Activated T-cell treated with anti-CD3 and anti-CD28 coated beads, Interleukin-2, amount 50 U/mL, for 4 hours (primary cell): ENCODE data around the gene CNDP1. TPM values are rescaled to one million over a fixed set of nuclear protein-coding genes. Genes with fewer than 3 reads are reported as not detected.
"Not testable (repeated sequence)": the region's sequence is repeated elsewhere in the genome, so short reads cannot be mapped to it uniquely, and the experiment has no call there.

Experiments used
- ATAC-seq, 2 donors: fragments of 200-7000 bp; cut with Tn5 transposase; one replicate each; pipeline ENCODE4 v1.10.0; 2021
- DNase-seq: peaks from one replicate; pipeline ENCODE4 v3.0.0-alpha.2; 2020
- H3K27me3 Mint-ChIP-seq: one replicate; pipeline ENCODE4 v1.8.0; 2021; ENCODE audit warnings: low read depth, mixed read lengths
- H3K36me3 Mint-ChIP-seq: one replicate; pipeline ENCODE4 v1.8.0; 2022; ENCODE audit warnings: mixed read lengths; ENCODE audit not compliant: insufficient read depth
- H3K4me1 Mint-ChIP-seq: one replicate; pipeline ENCODE4 v1.8.0; 2021; ENCODE audit warnings: low read depth, mixed read lengths
- H3K4me3 Mint-ChIP-seq: one replicate; pipeline ENCODE4 v1.8.0; 2021; ENCODE audit warnings: mild to moderate bottlenecking, moderate library complexity, mixed read lengths
- H3K9me3 Mint-ChIP-seq: one replicate; pipeline ENCODE4 v1.8.0; 2021; ENCODE audit warnings: mixed read lengths
- total RNA-seq, 3 donors: library from RNA; stranded (reverse); gene quantifications; one replicate each; pipeline ENCODE4 v1.2.1, GENCODE V29; 2021

CNDP1 gene
- total RNA-seq, 3 donors from 2014 or later = 0.15 to 0.49 (median 0.40) TPM

DNA sequence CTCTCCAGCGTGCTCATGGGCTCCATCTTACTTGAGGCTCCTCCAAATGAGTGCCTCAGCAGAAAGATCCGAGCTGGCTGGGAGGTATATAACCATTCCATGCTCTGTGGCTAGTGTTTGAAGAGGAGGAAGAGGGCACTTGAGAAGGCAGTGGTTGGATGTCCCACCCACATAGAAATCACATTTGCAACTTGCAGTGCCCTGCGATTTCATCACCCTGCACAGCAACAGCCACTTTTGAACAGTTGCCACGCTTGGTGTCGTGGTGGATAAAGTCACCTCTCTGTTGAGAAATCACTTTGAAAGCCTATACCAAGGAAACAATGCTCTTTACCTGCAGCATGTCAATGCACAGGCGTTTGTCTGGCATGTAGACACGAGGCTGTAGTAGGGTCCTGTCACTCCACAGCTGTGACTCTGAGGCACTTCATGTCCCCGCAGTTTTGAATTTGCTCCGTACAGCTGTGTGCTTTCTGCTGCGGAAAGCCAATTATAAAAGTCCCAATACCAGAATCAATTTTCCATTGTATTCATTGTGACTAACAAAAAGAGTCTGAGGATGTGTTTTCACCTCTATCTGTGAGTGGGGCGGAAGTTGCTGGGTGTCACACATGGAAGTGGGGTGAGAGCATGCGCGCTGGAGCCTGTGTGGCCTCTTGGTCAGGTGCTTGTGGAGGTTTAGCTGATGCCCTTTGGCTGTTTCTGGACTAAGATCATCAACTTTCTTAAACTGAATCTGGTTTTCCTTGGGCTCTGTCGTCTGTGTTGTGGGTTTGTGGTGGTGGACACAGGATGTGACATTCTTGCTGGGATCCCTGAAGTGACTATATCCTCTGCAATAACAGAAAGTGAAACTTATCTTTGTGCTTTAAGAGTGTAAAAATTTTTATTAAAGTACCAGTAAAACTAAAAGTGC lies 35.3 kb upstream of the CNDP1 start:
- no peaks in the 10 kb centered on the region for H3K27me3 Mint-ChIP-seq
- H3K36me3 Mint-ChIP-seq = peaks cover 24% of the 10 kb centered on the region
- H3K4me1 Mint-ChIP-seq = peaks cover 61% of the 10 kb centered on the region
- peak overlapping the region; percentile 85 for H3K4me3 Mint-ChIP-seq
- DNase-seq (peak; percentile 68), ATAC-seq (peak; percentile 55 to 56)
- H3K9me3 Mint-ChIP-seq = no peaks in the 10 kb centered on the region

DNA sequence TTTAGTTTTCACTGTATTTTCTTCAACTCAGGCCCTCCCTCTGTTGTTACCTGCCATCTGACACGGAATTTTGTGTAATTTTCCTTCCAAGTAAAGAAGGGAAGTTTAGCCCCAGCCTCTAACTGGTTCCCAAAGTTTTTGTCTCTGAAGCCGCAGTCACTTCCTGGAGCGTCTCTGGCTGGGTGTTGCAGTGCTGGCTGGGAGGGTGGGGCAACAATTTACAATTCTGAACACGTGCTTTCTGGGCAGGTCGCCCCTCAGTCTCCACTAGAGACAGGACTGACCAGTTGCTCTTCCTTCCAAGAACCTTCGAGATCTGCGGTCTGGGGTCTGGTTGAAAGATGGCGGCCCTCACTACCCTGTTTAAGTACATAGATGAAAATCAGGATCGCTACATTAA lies 34.7 kb upstream of the CNDP1 start:
- H3K4me3 Mint-ChIP-seq = peak overlapping the region; percentile 85
- peaks cover 26% of the 10 kb centered on the region for H3K36me3 Mint-ChIP-seq
- no peaks in the 10 kb centered on the region for H3K27me3 Mint-ChIP-seq
- ATAC-seq = no peak
- H3K9me3 Mint-ChIP-seq = no peaks in the 10 kb centered on the region
- DNase-seq = peak; percentile 22
- peaks cover 59% of the 10 kb centered on the region for H3K4me1 Mint-ChIP-seq

DNA sequence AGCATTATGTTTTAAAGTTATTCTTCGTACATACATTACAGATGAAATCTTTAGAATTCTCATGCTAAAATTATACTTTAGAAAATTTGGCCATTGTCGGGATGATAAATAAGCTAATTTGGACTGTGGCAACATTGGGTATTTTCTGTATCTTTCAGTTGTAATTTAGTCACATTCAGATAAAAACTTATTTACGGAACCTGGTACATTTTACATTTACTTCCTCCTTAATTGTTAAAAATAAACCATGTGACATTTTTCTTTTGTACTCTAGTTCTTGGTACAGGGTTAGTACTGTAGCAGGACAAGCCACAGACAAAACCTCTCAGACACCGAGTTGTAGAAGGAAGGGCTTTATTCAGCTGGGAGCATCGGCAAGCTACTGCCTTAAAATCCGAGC lies 33.9 kb upstream of the CNDP1 start:
- Mint-ChIP-seq H3K27me3 (no peaks in the 10 kb centered on the region), H3K36me3 (peaks cover 27% of the 10 kb centered on the region), H3K4me1 (peaks cover 58% of the 10 kb centered on the region)

DNA sequence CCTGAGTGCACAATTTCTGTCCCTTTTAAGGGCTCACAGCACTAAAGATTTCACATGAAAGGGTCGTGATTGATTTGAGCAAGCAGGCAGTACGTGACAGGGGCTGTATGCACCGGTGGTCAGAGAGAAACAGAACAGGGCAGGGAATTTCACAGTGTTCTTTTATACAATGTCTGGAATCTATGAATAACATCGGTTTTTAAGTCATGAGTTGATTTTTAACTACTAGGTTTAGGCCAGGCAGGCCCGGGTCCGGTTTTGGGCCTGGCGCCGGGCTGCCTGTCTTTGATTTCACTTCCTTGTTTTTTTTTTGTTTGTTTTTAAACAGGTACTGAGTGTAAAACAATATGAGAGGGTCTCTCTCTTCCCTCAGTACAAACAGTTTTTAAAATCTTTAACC lies 33.5 kb upstream of the CNDP1 start:
- not testable (repeated sequence) for ATAC-seq, H3K27me3 Mint-ChIP-seq, H3K9me3 Mint-ChIP-seq, DNase-seq
- H3K36me3 Mint-ChIP-seq = peaks cover 29% of the 10 kb centered on the region
- H3K4me3 Mint-ChIP-seq = peak overlapping the region; percentile 85
- peaks cover 55% of the 10 kb centered on the region for H3K4me1 Mint-ChIP-seq

More for the DNA sequence above, 33.9 kb upstream of the CNDP1 start:
- Mint-ChIP-seq H3K4me3 (peak overlapping the region; percentile 85), H3K9me3 (no peaks in the 10 kb centered on the region)
- no peak for DNase-seq
- no peak for ATAC-seq

DNA sequence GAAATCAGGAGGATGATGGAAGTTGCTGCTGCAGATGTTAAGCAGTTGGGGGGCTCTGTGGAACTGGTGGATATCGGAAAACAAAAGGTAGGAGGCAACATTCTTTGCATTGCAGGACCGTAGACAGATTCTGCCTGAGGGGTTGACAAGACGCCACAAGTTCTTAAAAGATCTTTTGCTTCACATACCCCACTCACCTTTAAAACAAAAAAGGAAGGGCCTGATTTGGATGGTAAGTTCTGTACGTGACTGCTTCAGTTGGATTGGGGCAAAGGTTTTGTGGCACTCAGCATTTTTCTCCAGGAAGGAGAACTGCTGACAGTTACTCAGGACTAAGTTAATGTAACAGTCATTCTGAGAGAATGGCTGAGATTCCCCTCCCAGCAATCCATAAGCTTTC lies 32.9 kb upstream of the CNDP1 start:
- Mint-ChIP-seq H3K36me3 (peaks cover 30% of the 10 kb centered on the region), H3K9me3 (no peaks in the 10 kb centered on the region), H3K4me3 (no peak overlapping the region), H3K27me3 (no peaks in the 10 kb centered on the region), H3K4me1 (peaks cover 53% of the 10 kb centered on the region)
- DNase-seq (no peak), ATAC-seq (no peak)

DNA sequence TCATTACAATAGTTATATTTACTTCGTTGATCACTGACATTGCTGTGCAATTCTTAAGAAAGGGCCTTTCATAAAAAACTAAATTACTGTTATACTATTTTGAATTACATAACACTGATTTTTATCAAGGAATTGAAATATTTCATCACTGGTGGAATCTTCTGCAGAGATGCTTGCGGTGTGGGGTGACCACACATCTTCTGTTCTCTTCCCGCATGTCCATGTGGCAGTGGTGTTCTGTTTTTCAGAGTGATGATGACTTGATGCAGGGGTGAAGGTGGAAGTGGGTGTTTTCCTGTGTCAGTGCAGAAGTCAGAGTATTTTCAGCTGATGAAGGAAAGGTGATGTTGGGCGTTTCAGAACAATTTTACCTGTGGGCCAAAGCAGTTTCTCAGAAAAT lies 31.2 kb upstream of the CNDP1 start:
- Mint-ChIP-seq H3K4me3 (no peak overlapping the region), H3K9me3 (no peaks in the 10 kb centered on the region), H3K4me1 (peaks cover 48% of the 10 kb centered on the region), H3K27me3 (no peaks in the 10 kb centered on the region), H3K36me3 (peaks cover 48% of the 10 kb centered on the region)
- DNase-seq (no peak), ATAC-seq (no peak)

DNA sequence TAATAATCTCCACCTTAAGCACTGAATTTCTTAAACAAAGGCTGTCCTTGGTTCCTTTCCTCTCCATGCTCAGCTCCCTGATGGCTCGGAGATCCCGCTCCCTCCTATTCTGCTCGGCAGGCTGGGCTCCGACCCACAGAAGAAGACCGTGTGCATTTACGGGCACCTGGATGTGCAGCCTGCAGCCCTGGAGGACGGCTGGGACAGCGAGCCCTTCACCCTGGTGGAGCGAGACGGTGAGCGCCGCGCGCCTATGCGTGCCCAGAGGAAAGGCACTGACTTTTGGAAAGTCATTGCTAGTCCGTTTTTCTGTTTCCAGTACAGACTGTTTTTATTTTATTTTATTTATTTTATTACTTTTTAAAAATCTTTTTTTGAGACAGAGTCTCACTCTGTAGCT lies 28.5 kb upstream of the CNDP1 start:
- H3K4me3 Mint-ChIP-seq = no peak overlapping the region
- H3K27me3 Mint-ChIP-seq = no peaks in the 10 kb centered on the region
- ATAC-seq = no peak
- H3K9me3 Mint-ChIP-seq = no peaks in the 10 kb centered on the region
- no peak for DNase-seq
- H3K4me1 Mint-ChIP-seq = peaks cover 23% of the 10 kb centered on the region
- peaks cover 59% of the 10 kb centered on the region for H3K36me3 Mint-ChIP-seq

DNA sequence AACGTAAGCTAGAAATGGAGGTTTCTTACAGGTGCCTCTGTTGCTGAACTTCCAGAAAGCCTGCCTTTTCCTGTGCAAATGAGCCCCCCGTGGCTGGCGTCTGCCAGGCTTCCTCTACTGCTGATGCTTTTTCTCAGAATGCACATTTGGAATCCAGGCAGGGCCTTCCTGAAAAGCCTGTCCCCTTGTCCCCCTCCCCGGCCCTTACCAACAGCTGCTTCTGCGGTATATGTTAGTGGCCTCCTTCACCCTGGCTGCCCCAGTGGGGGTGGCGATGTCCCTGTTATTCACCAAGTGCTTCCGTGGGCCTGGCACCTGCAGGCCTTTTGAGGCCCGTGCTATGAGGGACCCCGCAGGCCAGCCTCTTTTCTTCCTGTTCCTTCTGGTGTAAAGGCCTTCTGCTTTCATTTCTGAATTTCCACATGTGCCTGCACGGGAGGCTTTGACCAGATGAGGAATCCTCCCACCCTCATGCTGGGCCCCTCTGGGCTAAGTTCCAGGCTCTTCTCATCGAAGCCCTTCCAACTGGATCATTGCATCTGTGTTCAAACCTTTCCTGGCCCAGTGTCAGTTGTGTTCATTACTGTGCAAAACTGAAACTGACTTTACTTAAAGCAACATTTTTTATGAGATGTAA lies 27.7 kb upstream of the CNDP1 start:
- peaks cover 56% of the 10 kb centered on the region for H3K36me3 Mint-ChIP-seq
- DNase-seq = no peak
- no peak for ATAC-seq
- no peaks in the 10 kb centered on the region for H3K27me3 Mint-ChIP-seq
- H3K4me1 Mint-ChIP-seq = peaks cover 15% of the 10 kb centered on the region
- no peak overlapping the region for H3K4me3 Mint-ChIP-seq
- H3K9me3 Mint-ChIP-seq = no peaks in the 10 kb centered on the region

DNA sequence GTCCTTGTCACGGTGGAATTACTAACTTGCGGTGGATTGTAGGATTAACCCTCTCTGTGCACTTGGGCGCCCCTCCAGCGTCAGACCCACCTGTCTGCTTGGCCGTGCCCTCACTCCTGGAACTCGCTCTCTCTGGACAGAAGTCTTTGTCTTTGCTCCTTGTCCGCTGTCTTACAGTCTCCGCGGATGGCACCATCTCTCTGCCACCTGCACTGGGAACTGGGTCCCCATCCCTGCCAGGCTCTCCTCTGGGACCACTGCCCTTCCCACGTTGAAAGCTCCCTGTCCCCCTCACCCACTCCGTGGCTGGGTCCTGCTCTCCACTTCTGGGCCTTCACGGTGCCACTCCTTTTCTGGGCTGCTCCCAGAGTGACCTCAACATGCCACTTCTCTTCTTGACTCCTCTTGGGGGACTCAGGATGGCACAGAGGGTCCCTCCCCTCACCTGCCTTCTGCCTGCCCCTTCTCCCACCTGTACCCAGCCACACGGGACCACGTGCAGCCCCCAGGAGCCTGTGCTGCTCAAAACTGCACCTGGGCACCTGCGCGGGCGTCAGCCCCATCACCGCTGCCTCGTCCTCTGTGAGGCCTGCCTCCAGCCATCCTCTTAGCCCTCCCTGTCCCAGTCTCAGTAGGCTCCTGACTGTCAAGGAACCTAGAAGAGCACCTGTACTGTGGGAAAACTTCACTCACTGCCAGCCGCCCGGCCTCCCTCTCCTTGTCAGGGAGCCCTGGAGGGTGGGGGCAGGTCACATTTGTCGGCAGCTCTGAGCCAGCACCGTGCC lies 27.0 kb upstream of the CNDP1 start:
- H3K27me3 Mint-ChIP-seq = no peaks in the 10 kb centered on the region
- H3K36me3 Mint-ChIP-seq = peaks cover 56% of the 10 kb centered on the region
- H3K4me3 Mint-ChIP-seq = no peak overlapping the region
- DNase-seq (no peak), ATAC-seq (no peak)
- H3K9me3 Mint-ChIP-seq = no peaks in the 10 kb centered on the region
- H3K4me1 Mint-ChIP-seq = peaks cover 15% of the 10 kb centered on the region

DNA sequence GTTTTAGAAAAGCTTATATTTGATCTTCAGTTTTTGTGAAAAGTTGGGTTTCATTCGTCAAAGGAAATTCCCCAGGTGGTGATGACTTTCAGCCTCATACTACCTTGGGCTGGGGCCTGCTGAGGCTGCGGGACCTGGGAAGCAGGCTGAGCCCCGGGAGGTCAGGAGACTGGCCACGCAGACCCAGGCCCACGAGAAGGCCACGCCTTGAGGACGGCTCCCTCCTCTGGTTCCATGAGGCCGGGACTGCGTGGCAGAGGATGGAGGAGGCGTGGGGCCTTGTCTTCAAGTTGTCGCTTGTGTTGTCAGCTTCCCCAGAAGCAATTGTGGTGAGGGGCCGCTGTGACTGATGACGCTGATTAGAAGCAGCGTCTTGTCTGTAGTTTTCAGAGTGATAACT lies 26.4 kb upstream of the CNDP1 start:
- DNase-seq (no peak), ATAC-seq (no peak)
- H3K4me1 Mint-ChIP-seq = peaks cover 13% of the 10 kb centered on the region
- H3K4me3 Mint-ChIP-seq = no peak overlapping the region
- H3K27me3 Mint-ChIP-seq = no peaks in the 10 kb centered on the region
- peaks cover 57% of the 10 kb centered on the region for H3K36me3 Mint-ChIP-seq
- H3K9me3 Mint-ChIP-seq = no peaks in the 10 kb centered on the region

DNA sequence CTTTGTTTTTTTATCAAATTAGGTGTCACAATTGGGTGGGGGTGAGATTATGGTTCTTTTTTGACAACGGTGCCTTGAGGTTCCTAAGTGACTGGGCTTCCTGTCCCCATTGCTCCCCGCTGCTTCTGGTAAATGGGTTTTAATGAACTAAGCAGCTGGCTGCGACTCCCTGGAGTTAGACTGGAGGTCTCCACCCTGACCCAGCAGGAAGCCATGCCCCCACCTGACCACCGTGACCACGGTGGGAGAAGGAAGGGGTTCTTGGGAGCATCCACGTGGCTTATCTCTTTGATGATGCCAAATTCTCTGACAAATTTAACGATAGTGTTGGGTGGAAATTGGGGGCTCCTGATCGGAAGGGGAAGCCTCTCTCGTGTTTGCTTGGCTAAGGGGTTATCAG lies 25.9 kb upstream of the CNDP1 start:
- Mint-ChIP-seq H3K4me3 (no peak overlapping the region), H3K9me3 (no peaks in the 10 kb centered on the region), H3K4me1 (peaks cover 10% of the 10 kb centered on the region), H3K27me3 (no peaks in the 10 kb centered on the region), H3K36me3 (peaks cover 55% of the 10 kb centered on the region)
- DNase-seq (no peak), ATAC-seq (no peak)

DNA sequence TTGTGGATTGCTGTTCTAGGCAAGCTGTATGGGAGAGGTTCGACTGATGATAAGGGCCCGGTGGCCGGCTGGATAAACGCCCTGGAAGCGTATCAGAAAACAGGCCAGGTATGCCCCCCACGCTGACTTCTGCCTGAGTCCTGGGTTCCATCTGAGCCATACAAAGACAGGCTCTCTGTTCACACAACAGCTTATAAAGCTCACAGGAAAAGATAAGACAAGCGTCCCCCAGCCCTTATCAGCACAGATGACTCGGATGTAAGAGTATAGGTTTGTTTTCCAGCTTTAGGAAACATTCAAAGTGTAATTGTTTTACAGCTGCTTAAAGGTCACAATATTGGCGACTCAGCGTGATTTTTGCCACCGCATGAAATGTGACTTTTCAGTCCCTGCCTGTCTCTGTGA lies 25.5 kb upstream of the CNDP1 start:
- Mint-ChIP-seq H3K4me3 (no peak overlapping the region), H3K36me3 (peaks cover 56% of the 10 kb centered on the region), H3K4me1 (peaks cover 9% of the 10 kb centered on the region), H3K9me3 (no peaks in the 10 kb centered on the region), H3K27me3 (no peaks in the 10 kb centered on the region)
- no peak for ATAC-seq
- no peak for DNase-seq

DNA sequence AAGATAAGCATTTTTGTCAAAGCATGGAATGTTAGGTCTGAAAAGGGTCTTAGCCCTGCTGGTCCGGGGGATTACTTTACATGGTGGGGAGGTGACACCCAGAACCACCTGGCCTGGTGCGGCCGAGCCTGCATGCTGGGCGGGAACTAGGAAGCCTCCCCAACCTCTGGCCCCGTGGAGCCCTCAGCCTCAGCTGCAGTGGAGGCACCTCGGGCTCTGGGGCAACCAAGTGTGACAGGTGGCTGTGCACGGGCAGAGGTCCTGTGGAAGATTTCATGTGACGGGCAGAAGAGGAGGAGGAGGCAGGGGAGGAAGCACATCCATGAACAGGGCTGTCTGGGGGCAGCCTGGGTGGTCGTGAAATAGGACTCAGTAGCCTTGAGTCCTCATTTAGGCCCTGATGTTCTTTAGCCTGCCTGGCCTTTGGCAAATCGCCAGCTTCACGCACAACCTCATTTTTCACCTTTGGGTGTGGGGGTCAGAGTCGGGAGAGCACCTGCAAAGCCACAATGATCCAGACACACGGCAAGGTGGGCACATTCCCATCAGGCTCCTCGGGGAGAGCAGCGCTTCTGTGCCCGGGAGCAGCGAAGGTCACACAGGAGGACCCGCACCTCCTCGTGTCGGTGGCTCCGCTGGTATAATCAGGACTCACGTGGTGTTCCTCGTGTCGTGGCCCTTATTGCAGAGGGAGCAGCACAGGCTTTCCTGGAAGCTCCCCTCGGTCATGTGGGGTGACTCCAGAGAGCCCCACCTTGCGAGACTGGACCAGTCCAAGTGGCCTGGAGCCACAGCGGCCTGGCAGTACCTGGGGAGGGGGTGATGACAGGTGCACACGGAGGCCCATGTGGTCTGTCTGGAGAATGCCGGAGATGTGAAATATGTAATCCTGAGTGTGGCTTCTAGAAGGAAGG lies 24.2 kb upstream of the CNDP1 start:
- Mint-ChIP-seq H3K27me3 (no peaks in the 10 kb centered on the region), H3K9me3 (no peaks in the 10 kb centered on the region), H3K4me1 (peaks cover 9% of the 10 kb centered on the region), H3K36me3 (peaks cover 60% of the 10 kb centered on the region), H3K4me3 (no peak overlapping the region)
- no peak for DNase-seq
- ATAC-seq = no peak

DNA sequence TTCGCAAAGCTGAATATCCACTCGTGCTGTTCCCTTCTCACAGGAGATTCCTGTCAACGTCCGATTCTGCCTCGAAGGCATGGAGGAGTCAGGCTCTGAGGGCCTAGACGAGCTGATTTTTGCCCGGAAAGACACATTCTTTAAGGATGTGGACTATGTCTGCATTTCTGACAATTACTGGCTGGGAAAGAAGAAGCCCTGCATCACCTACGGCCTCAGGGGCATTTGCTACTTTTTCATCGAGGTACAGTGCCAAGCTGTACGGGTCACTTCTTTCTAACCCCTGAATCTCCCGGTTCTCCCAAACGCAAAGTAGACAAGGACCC lies 23.6 kb upstream of the CNDP1 start:
- DNase-seq (no peak), ATAC-seq (no peak)
- H3K9me3 Mint-ChIP-seq = no peaks in the 10 kb centered on the region
- no peak overlapping the region for H3K4me3 Mint-ChIP-seq
- H3K4me1 Mint-ChIP-seq = peaks cover 9% of the 10 kb centered on the region
- peaks cover 58% of the 10 kb centered on the region for H3K36me3 Mint-ChIP-seq
- H3K27me3 Mint-ChIP-seq = no peaks in the 10 kb centered on the region
